Measurements from ENCODE around the gene PLCL1. TPM values are rescaled to one million over a fixed set of nuclear protein-coding genes. Genes with fewer than 3 reads are reported as not detected.

PLCL1 gene
- total RNA-seq, 1 donor from 2014 or later: 14.3 TPM

DNA sequence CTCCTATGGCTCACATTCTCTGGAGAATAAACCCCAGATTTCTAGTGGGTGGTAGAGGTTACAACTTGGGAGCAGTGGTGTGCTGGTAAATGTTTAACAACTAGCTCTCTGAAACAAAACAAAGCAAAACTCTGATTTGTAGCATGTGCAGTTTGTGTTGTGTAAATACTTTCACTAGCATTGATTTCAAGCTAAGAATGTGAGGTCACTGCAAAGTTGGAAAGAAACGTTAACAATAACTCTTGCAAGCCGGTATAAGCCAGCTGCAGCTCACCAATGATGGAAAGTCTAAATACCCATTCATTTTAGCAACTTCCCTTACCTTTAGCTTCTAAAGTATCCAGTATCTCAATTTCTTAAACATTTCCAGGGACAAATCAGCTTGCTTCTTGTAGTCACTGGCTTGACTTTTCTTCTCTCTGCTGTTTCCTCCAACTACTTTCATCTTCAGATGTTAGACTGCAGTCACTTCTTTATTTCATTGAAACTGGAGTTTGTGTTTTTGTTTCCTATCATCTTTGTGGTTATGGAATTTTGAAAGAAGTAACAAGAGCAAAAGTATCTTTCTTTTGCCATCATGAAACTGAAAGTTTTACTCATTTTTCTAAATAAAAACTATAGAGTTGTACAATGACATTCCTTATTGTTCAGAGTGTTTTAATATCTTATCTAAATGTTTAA is 140.2 kb downstream of the PLCL1 start:
- intact Hi-C loops (cut with DNase I): no loop called here
- TF ChIP-seq, protein P1, sequence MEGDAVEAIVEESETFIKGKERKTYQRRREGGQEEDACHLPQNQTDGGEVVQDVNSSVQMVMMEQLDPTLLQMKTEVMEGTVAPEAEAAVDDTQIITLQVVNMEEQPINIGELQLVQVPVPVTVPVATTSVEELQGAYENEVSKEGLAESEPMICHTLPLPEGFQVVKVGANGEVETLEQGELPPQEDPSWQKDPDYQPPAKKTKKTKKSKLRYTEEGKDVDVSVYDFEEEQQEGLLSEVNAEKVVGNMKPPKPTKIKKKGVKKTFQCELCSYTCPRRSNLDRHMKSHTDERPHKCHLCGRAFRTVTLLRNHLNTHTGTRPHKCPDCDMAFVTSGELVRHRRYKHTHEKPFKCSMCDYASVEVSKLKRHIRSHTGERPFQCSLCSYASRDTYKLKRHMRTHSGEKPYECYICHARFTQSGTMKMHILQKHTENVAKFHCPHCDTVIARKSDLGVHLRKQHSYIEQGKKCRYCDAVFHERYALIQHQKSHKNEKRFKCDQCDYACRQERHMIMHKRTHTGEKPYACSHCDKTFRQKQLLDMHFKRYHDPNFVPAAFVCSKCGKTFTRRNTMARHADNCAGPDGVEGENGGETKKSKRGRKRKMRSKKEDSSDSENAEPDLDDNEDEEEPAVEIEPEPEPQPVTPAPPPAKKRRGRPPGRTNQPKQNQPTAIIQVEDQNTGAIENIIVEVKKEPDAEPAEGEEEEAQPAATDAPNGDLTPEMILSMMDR (IDR thresholded peaks at IDR 0.05): no peak
- Histone ChIP-seq H3K27me3 (no peaks in the 10 kb centered on the region), H3K4me3 (no peak overlapping the region), H3K27ac (no peak overlapping the region), H3K9me3 (no peaks in the 10 kb centered on the region), H3K4me1 (peaks cover 4 to 32% of the 10 kb centered on the region in 2 donors), H3K36me3 (no peaks in the 10 kb centered on the region)
- no peak for DNase-seq (ENCODE audit: low spot score in 2 of 2)

- H3K4me1 ChIP-seq: peaks cover 4 to 32% of the 10 kb centered on the region in 2 donors
- intact Hi-C loops (cut with DNase I): no loop called here
- H3K4me3 ChIP-seq: no peak overlapping the region
- H3K36me3 ChIP-seq: no peaks in the 10 kb centered on the region
- no peaks in the 10 kb centered on the region for H3K27me3 ChIP-seq
- TF ChIP-seq, protein P1 (IDR thresholded peaks at IDR 0.05): no peak
- DNase-seq (ENCODE audit: low spot score in 2 of 2): no peak
- no peak overlapping the region for H3K27ac ChIP-seq
- no peaks in the 10 kb centered on the region for H3K9me3 ChIP-seq
These were observed 142.2 kb downstream of the PLCL1 start for GRCh38 chr2:197946562-197946961.

- no peak overlapping the region for H3K27ac ChIP-seq
- H3K4me1 ChIP-seq: peaks cover 4 to 38% of the 10 kb centered on the region in 2 donors
- TF ChIP-seq, protein P1 (IDR thresholded peaks at IDR 0.05): no peak
- no peak for DNase-seq (ENCODE audit: low spot score in 2 of 2)
- intact Hi-C loops (cut with DNase I): no loop called here
- no peak overlapping the region for H3K4me3 ChIP-seq
- H3K36me3 ChIP-seq: no peaks in the 10 kb centered on the region
- no peaks in the 10 kb centered on the region for H3K27me3 ChIP-seq
- no peaks in the 10 kb centered on the region for H3K9me3 ChIP-seq
These were observed 142.9 kb downstream of the PLCL1 start for GRCh38 chr2:197947219-197947757.

GRCh38 chr2:197949224-197949623 is 144.8 kb downstream of the PLCL1 start:
- intact Hi-C loops (cut with DNase I): no loop called here
- H3K27ac ChIP-seq: no peak overlapping the region
- no peaks in the 10 kb centered on the region for H3K9me3 ChIP-seq
- H3K36me3 ChIP-seq: no peaks in the 10 kb centered on the region
- H3K27me3 ChIP-seq: no peaks in the 10 kb centered on the region
- DNase-seq (ENCODE audit: low spot score in 2 of 2): no peak
- TF ChIP-seq, protein P1 (IDR thresholded peaks at IDR 0.05): no peak
- H3K4me1 ChIP-seq: peaks cover 4 to 38% of the 10 kb centered on the region in 2 donors
- no peak overlapping the region for H3K4me3 ChIP-seq

GRCh38 chr2:197950006-197950405 is 145.6 kb downstream of the PLCL1 start:
- TF ChIP-seq, protein P1 (IDR thresholded peaks at IDR 0.05): no peak
- Histone ChIP-seq H3K4me3 (no peak overlapping the region), H3K36me3 (no peaks in the 10 kb centered on the region), H3K27ac (no peak overlapping the region), H3K9me3 (no peaks in the 10 kb centered on the region), H3K4me1 (peaks cover 4 to 35% of the 10 kb centered on the region in 2 donors), H3K27me3 (no peaks in the 10 kb centered on the region)
- no peak for DNase-seq (ENCODE audit: low spot score in 2 of 2)
- intact Hi-C loops (cut with DNase I): no loop called here
